ENCODE data around the gene MTERF1.

MTERF1 gene

DNA sequence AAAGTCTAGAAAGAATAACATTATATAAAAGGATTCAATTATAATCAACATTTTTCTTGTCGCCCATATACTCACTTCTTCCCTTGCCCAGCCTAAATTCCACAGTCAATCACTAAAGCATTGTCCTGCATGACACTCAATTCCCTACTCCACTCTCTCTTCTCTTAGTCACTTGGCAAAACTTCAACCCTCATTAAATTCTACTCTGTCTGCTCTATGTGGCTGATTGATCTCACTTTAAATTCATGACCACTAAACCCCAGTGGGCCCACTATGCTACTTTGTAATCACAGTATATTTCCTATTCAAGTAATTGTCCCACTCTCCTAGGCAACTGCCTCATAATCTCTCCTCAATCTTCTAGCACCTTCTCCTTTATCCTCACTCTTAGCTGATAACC, 54.1 kb downstream of the MTERF1 start:
- DNase-seq = no peak

DNA sequence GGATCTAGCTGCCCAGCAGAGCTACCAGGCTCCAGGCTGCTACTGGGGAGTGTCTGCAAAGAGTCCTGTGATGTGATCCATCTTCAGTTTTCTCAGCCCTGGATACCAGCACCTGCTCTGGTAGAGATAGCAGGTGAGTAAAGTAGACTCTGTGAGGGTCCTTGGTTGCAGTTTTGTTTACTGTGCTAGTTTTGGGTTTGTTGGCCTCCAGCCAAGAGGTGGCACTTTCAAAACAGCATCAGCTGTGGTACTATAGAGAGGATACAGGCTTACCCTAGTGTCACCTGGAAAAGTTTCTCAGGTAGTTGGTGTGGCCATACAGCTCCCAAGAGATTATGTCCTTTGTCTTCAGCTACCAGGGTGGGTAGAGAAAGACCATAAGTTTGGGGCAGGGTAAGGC, 56.3 kb downstream of the MTERF1 start:
- no peak for DNase-seq
